ENCODE measurements around the gene VRK3. TPM values are rescaled to one million over a fixed set of nuclear protein-coding genes. Genes with fewer than 3 reads are reported as not detected.

VRK3 gene
- polyA plus RNA-seq, 1 donor from 2014 or later: 47.3 TPM

- no peaks in the 10 kb centered on the region for H3K79me2 ChIP-seq (replicated peaks; ENCODE audit: insufficient read depth, low read length)
- H4K20me1 ChIP-seq (ENCODE audit: insufficient read depth): no peaks in the 10 kb centered on the region
- H3K27me3 ChIP-seq (ENCODE audit: insufficient read depth, low read depth, low read length): no peaks in the 10 kb centered on the region
- H2AFZ ChIP-seq (ENCODE audit: low read depth, low read length): no peak overlapping the region
- H3K9me2 ChIP-seq (ENCODE audit: insufficient read depth, low read length): no peaks in the 10 kb centered on the region
- TF ChIP-seq TAF1 (IDR thresholded peaks at IDR 0.05; ENCODE audit: low read depth): no peak
- no peak for TF ChIP-seq POLR2AphosphoS5 (IDR thresholded peaks at IDR 0.05)
- no peak for TF ChIP-seq CTCF (IDR thresholded peaks at IDR 0.05; ENCODE audit: poor library complexity, severe bottlenecking)
- H3K9me3 ChIP-seq (ENCODE audit: low read length): no peaks in the 10 kb centered on the region
- no peaks in the 10 kb centered on the region for H3K36me3 ChIP-seq (ENCODE audit: insufficient read depth, low read length)
- H3K27ac ChIP-seq (ENCODE audit: low read length): no peak overlapping the region
- no peaks in the 10 kb centered on the region for H3F3A ChIP-seq (ENCODE audit: insufficient read depth, low read length, poor library complexity, severe bottlenecking)
- H3K4me3 ChIP-seq (ENCODE audit: low read length): no peak overlapping the region
- no peak overlapping the region for H3K9ac ChIP-seq (ENCODE audit: low read length)
- no peak overlapping the region for H3K4me2 ChIP-seq (ENCODE audit: low read length)
These were observed 46.8 kb downstream of the VRK3 start for GRCh38 chr19:49978324-49978723.

GRCh38 chr19:49977881-49978280 lies 47.3 kb downstream of the VRK3 start:
- no peaks in the 10 kb centered on the region for H4K20me1 ChIP-seq (ENCODE audit: insufficient read depth)
- TF ChIP-seq TAF1 (IDR thresholded peaks at IDR 0.05; ENCODE audit: low read depth) (no peak), SMC3 (conservative IDR thresholded peaks at IDR 0.05; ENCODE audit: poor library complexity) (no peak), CTCF (IDR thresholded peaks at IDR 0.05; ENCODE audit: poor library complexity, severe bottlenecking) (no peak), EZH2 (IDR thresholded peaks at IDR 0.05; ENCODE audit: borderline replicate concordance, insufficient read depth, low read length, poor library complexity, severe bottlenecking) (no peak), MXI1 (conservative IDR thresholded peaks at IDR 0.05; ENCODE audit: poor library complexity, severe bottlenecking) (no peak), EP300 (conservative IDR thresholded peaks at IDR 0.05; ENCODE audit: poor library complexity, severe bottlenecking) (no peak), POLR2AphosphoS5 (IDR thresholded peaks at IDR 0.05) (no peak), RAD21 (conservative IDR thresholded peaks at IDR 0.05) (no peak)

GRCh38 chr19:49977076-49977475 lies 48.1 kb downstream of the VRK3 start:
- Histone ChIP-seq H3K27me3 (ENCODE audit: insufficient read depth, low read depth, low read length) (no peaks in the 10 kb centered on the region), H3K9ac (ENCODE audit: low read length) (no peak overlapping the region), H3K9me3 (ENCODE audit: low read length) (no peaks in the 10 kb centered on the region), H2AFZ (ENCODE audit: low read depth, low read length) (no peak overlapping the region), H3K9me2 (ENCODE audit: insufficient read depth, low read length) (no peaks in the 10 kb centered on the region), H3F3A (ENCODE audit: insufficient read depth, low read length, poor library complexity, severe bottlenecking) (no peaks in the 10 kb centered on the region), H3K36me3 (ENCODE audit: insufficient read depth, low read length) (no peaks in the 10 kb centered on the region), H3K79me2 (replicated peaks; ENCODE audit: insufficient read depth, low read length) (no peaks in the 10 kb centered on the region), H4K20me1 (ENCODE audit: insufficient read depth) (no peaks in the 10 kb centered on the region), H3K4me3 (ENCODE audit: low read length) (no peak overlapping the region), H3K27ac (ENCODE audit: low read length) (no peak overlapping the region), H3K4me2 (ENCODE audit: low read length) (no peak overlapping the region)
- TF ChIP-seq POLR2AphosphoS5 (IDR thresholded peaks at IDR 0.05) (no peak), SMC3 (conservative IDR thresholded peaks at IDR 0.05; ENCODE audit: poor library complexity) (no peak), EP300 (conservative IDR thresholded peaks at IDR 0.05; ENCODE audit: poor library complexity, severe bottlenecking) (no peak), RAD21 (conservative IDR thresholded peaks at IDR 0.05) (no peak), CTCF (IDR thresholded peaks at IDR 0.05; ENCODE audit: poor library complexity, severe bottlenecking) (no peak), EZH2 (IDR thresholded peaks at IDR 0.05; ENCODE audit: borderline replicate concordance, insufficient read depth, low read length, poor library complexity, severe bottlenecking) (no peak), REST (IDR thresholded peaks at IDR 0.05; ENCODE audit: borderline replicate concordance) (no peak), MXI1 (conservative IDR thresholded peaks at IDR 0.05; ENCODE audit: poor library complexity, severe bottlenecking) (no peak), TAF1 (IDR thresholded peaks at IDR 0.05; ENCODE audit: low read depth) (no peak)

More at GRCh38 chr19:49977881-49978280, 47.3 kb downstream of the VRK3 start:
- Histone ChIP-seq H3K79me2 (replicated peaks; ENCODE audit: insufficient read depth, low read length) (no peaks in the 10 kb centered on the region), H3K27ac (ENCODE audit: low read length) (no peak overlapping the region), H2AFZ (ENCODE audit: low read depth, low read length) (no peak overlapping the region), H3K9ac (ENCODE audit: low read length) (no peak overlapping the region), H3F3A (ENCODE audit: insufficient read depth, low read length, poor library complexity, severe bottlenecking) (no peaks in the 10 kb centered on the region), H3K27me3 (ENCODE audit: insufficient read depth, low read depth, low read length) (no peaks in the 10 kb centered on the region), H3K36me3 (ENCODE audit: insufficient read depth, low read length) (no peaks in the 10 kb centered on the region), H3K4me2 (ENCODE audit: low read length) (no peak overlapping the region), H3K4me3 (ENCODE audit: low read length) (no peak overlapping the region), H3K9me2 (ENCODE audit: insufficient read depth, low read length) (no peaks in the 10 kb centered on the region), H3K9me3 (ENCODE audit: low read length) (no peaks in the 10 kb centered on the region)

All from neural cell (in vitro differentiated cells).